T-cell (primary cell): ENCODE data around the gene UBE2D3. TPM values are rescaled to one million over a fixed set of nuclear protein-coding genes. Genes with fewer than 3 reads are reported as not detected.

Source experiments
- ATAC-seq, 4 experiments: fragments of 200-7000 bp in 3 of 4; fragments of 150-1000 bp in 1 of 4; cut with Tn5 transposase; replicated peaks in 1 of 4; 1 replicate in 3 of 4; 2 replicates in 1 of 4; pipeline ENCODE4 v1.10.0; 2021; ENCODE audit warnings: moderate library complexity in 3 of 4, mild to moderate bottlenecking in 2 of 4, moderate number of reproducible peaks in 1 of 4
- CTCF ChIA-PET, 2 donors: fragments of 300-600 bp; sonication (Branson Sonifier 250); formaldehyde crosslinking; loops; one replicate each; lab custom pipeline; 2022; ENCODE audit warnings: antibody characterized with exemption in 2 of 2; lab: Charles Lee
- POLR2A ChIA-PET, 2 donors: fragments of 300-600 bp; sonication (Branson Sonifier 250); formaldehyde crosslinking; loops; one replicate each; lab custom pipeline; 2022; ENCODE audit warnings: antibody characterized with exemption in 2 of 2; lab: Charles Lee
- DNase-seq, 35 experiments: peaks; one replicate each; pipeline versions ENCODE4 v3.0.0 to v3.0.0-alpha.2; 2013 to 2023
- H3K27ac ChIP-seq: one replicate; pipeline ENCODE4 v1.5.1; 2013; ENCODE audit warnings: low read length
- H3K27me3 ChIP-seq, 2 experiments: replicated peaks in 1 of 2; 1 replicate in 1 of 2; 2 replicates in 1 of 2; pipeline versions ENCODE4 v1.6.1 to v1.7.0; 2013; ENCODE audit warnings: low read length in 1 of 2, mixed read lengths in 1 of 2; ENCODE audit not compliant: control insufficient read depth in 2 of 2, insufficient read depth in 2 of 2; ENCODE audit errors: extremely low read depth in 1 of 2
- H3K36me3 ChIP-seq, 2 donors: 1 replicate in 1 of 2; 2 replicates in 1 of 2; pipeline versions ENCODE4 v1.6.1 to v1.7.0; 2013; ENCODE audit warnings: low read length in 1 of 2; ENCODE audit not compliant: control insufficient read depth in 2 of 2, insufficient read depth in 1 of 2; ENCODE audit errors: extremely low read depth in 1 of 2
- H3K4me1 ChIP-seq, 2 experiments: 1 replicate in 1 of 2; 2 replicates in 1 of 2; pipeline versions ENCODE4 v1.6.1 to v1.7.0; 2013; ENCODE audit warnings: low read length in 2 of 2, mixed read lengths in 1 of 2; ENCODE audit not compliant: insufficient read depth in 2 of 2, control insufficient read depth in 1 of 2; ENCODE audit errors: extremely low read depth in 1 of 2
- H3K4me3 ChIP-seq, 2 donors: 1 replicate in 1 of 2; 2 replicates in 1 of 2; pipeline versions ENCODE4 v1.5.1 to v1.7.0; 2013; ENCODE audit warnings: mild to moderate bottlenecking in 2 of 2, low read length in 1 of 2, moderate library complexity in 1 of 2; ENCODE audit not compliant: control insufficient read depth in 1 of 2; ENCODE audit errors: extremely low read depth in 1 of 2
- H3K9me3 ChIP-seq: 2 replicates; pipeline ENCODE4 v1.7.0; 2013
- H3K27ac Mint-ChIP-seq, 2 donors: one replicate each; pipeline ENCODE4 v1.8.0; 2020 to 2021; ENCODE audit warnings: mild to moderate bottlenecking in 2 of 2, mixed read lengths in 2 of 2
- H3K27me3 Mint-ChIP-seq, 2 donors: one replicate each; pipeline ENCODE4 v1.8.0; 2021 to 2022; ENCODE audit warnings: mixed read lengths in 2 of 2
- H3K36me3 Mint-ChIP-seq: one replicate; pipeline ENCODE4 v1.8.0; 2021; ENCODE audit warnings: mixed read lengths
- H3K4me1 Mint-ChIP-seq, 3 donors: one replicate each; pipeline ENCODE4 v1.8.0; 2020 to 2022; ENCODE audit warnings: mixed read lengths in 3 of 3, mild to moderate bottlenecking in 1 of 3
- H3K4me3 Mint-ChIP-seq, 3 donors: one replicate each; pipeline ENCODE4 v1.8.0; 2020 to 2022; ENCODE audit warnings: mild to moderate bottlenecking in 3 of 3, mixed read lengths in 3 of 3, moderate library complexity in 3 of 3
- H3K9me3 Mint-ChIP-seq, 3 donors: one replicate each; pipeline ENCODE4 v1.8.0; 2020 to 2022; ENCODE audit warnings: mixed read lengths in 3 of 3
- WGBS: methylation state at CpG from one replicate; pipeline ENCODE4 v1.1.5; 2013; ENCODE audit warnings: missing lambda C conversion rate; ENCODE audit not compliant: insufficient coverage; 5-methylcytosine and 5-hydroxymethylcytosine counted together
- total RNA-seq, 35 experiments: library from RNA in 6 of 35; stranded (reverse) in 6 of 35; fragments of 120-200 nt in 1 of 35; gene quantifications; one replicate each; pipeline versions ENCODE4 v1.2.1 to v1.2.4 and lab custom pipeline; 2013 to 2026

The UBE2D3 gene
- total RNA-seq, 5 donors from 2014 or later (not counting 1 experiment from before 2014, with no cell fraction given): 274 to 487 (median 289) TPM

GRCh38 chr4:102787096-102787881 is 40.1 kb downstream of the UBE2D3 start:
- ATAC-seq (peak in 1 of 4 experiments; percentile 10), DNase-seq (no peak)
- Histone ChIP-seq H3K36me3 (no peaks in the 10 kb centered on the region), H3K27ac (no peak overlapping the region), H3K4me3 (no peak overlapping the region), H3K4me1 (no peaks in the 10 kb centered on the region), H3K9me3 (no peaks in the 10 kb centered on the region), H3K27me3 (no peaks in the 10 kb centered on the region)
- no peak overlapping the region for H3K27ac Mint-ChIP-seq
- 100% methylated on average over 4 of the region's 7 CpGs for WGBS
- peaks cover 7 to 20% (median 15%) of the 10 kb centered on the region in 3 donors for H3K9me3 Mint-ChIP-seq
- no peak overlapping the region for H3K4me3 Mint-ChIP-seq
- peaks cover 6% of the 10 kb centered on the region for H3K36me3 Mint-ChIP-seq
- ChIA-PET CTCF (no interaction called here), POLR2A (interaction anchor here in 1 of 2 donors (0.9 kb wide), 1 partner anchor 16 kb away, joined by 3 read pairs; no protein-coding TSS in a partner anchor)
- peaks cover 15 to 17% (median 16%) of the 10 kb centered on the region in 3 donors for H3K4me1 Mint-ChIP-seq
- H3K27me3 Mint-ChIP-seq: no peaks in the 10 kb centered on the region

GRCh38 chr4:102786279-102786678 is 41.1 kb downstream of the UBE2D3 start:
- H3K9me3 Mint-ChIP-seq: peaks cover 4 to 17% (median 12%) of the 10 kb centered on the region in 3 donors
- DNase-seq (no peak), ATAC-seq (no peak)
- Histone ChIP-seq H3K4me1 (no peaks in the 10 kb centered on the region), H3K36me3 (no peaks in the 10 kb centered on the region), H3K27me3 (no peaks in the 10 kb centered on the region), H3K9me3 (no peaks in the 10 kb centered on the region), H3K27ac (no peak overlapping the region), H3K4me3 (no peak overlapping the region)
- H3K4me1 Mint-ChIP-seq: peaks cover 12 to 16% (median 14%) of the 10 kb centered on the region in 3 donors
- no peaks in the 10 kb centered on the region for H3K36me3 Mint-ChIP-seq
- ChIA-PET CTCF (no interaction called here), POLR2A (no interaction called here)
- H3K27me3 Mint-ChIP-seq: no peaks in the 10 kb centered on the region
- whole genome bisulfite sequencing: no CpG with 5 or more reads among the region's 1 CpG
- no peak overlapping the region for H3K4me3 Mint-ChIP-seq
- H3K27ac Mint-ChIP-seq: no peak overlapping the region

GRCh38 chr4:102783006-102783405 is 44.3 kb downstream of the UBE2D3 start:
- no CpG with 5 or more reads among the region's 2 CpGs for WGBS
- Mint-ChIP-seq H3K36me3 (no peaks in the 10 kb centered on the region), H3K9me3 (peaks cover 3 to 4% (median 4%) of the 10 kb centered on the region in 3 donors), H3K4me3 (no peak overlapping the region), H3K27me3 (no peaks in the 10 kb centered on the region), H3K4me1 (peaks cover 0 to 4% (median 3%) of the 10 kb centered on the region in 3 donors), H3K27ac (no peak overlapping the region)
- ChIA-PET CTCF (interaction anchor here (0.7 kb wide), 2 partner anchors 212 to 382 kb away, joined by 3 read pairs; no protein-coding TSS in a partner anchor), POLR2A (interaction anchor here (0.7 kb wide), 5 partner anchors 22 to 453 kb away, joined by 4 to 5 read pairs (median 4); partner anchors contain the start of gene MANBA (in 1 of the 2))
- no peaks in the 10 kb centered on the region for H3K4me1 ChIP-seq
- peaks cover 0 to 7% of the 10 kb centered on the region in 2 experiments for H3K27me3 ChIP-seq
- DNase-seq (no peak), ATAC-seq (no peak)
- H3K27ac ChIP-seq: no peak overlapping the region
- H3K4me3 ChIP-seq: no peak overlapping the region
- no peaks in the 10 kb centered on the region for H3K36me3 ChIP-seq
- no peaks in the 10 kb centered on the region for H3K9me3 ChIP-seq

GRCh38 chr4:102781570-102781969 is 45.8 kb downstream of the UBE2D3 start:
- POLR2A ChIA-PET: no interaction called here
- Histone ChIP-seq H3K27me3 (peaks cover 0 to 7% of the 10 kb centered on the region in 2 experiments), H3K4me1 (no peaks in the 10 kb centered on the region), H3K27ac (no peak overlapping the region), H3K4me3 (no peak overlapping the region), H3K36me3 (no peaks in the 10 kb centered on the region), H3K9me3 (no peaks in the 10 kb centered on the region)
- Mint-ChIP-seq H3K27me3 (peaks cover 0 to 4% of the 10 kb centered on the region in 2 donors), H3K27ac (no peak overlapping the region), H3K4me1 (no peaks in the 10 kb centered on the region), H3K36me3 (no peaks in the 10 kb centered on the region), H3K4me3 (no peak overlapping the region), H3K9me3 (no peaks in the 10 kb centered on the region)
- DNase-seq (no peak), ATAC-seq (no peak)
- WGBS: no CpG with 5 or more reads among the region's 1 CpG
- CTCF ChIA-PET: no interaction called here

GRCh38 chr4:102780476-102781144 is 46.7 kb downstream of the UBE2D3 start:
- H3K27ac ChIP-seq: no peak overlapping the region
- Mint-ChIP-seq H3K27me3 (peaks cover 0 to 4% of the 10 kb centered on the region in 2 donors), H3K27ac (no peak overlapping the region), H3K4me1 (no peaks in the 10 kb centered on the region), H3K36me3 (no peaks in the 10 kb centered on the region), H3K4me3 (no peak overlapping the region), H3K9me3 (no peaks in the 10 kb centered on the region)
- no peak overlapping the region for H3K4me3 ChIP-seq
- H3K27me3 ChIP-seq: peaks cover 0 to 7% of the 10 kb centered on the region in 2 experiments
- 89% methylated on average over 3 of the region's 5 CpGs for WGBS
- ATAC-seq: no peak
- H3K4me1 ChIP-seq: no peaks in the 10 kb centered on the region
- ChIA-PET CTCF (no interaction called here), POLR2A (no interaction called here)
- H3K9me3 ChIP-seq: no peaks in the 10 kb centered on the region
- H3K36me3 ChIP-seq: no peaks in the 10 kb centered on the region
- no peak for DNase-seq

- ATAC-seq (no peak), DNase-seq (no peak)
- Histone ChIP-seq H3K27ac (no peak overlapping the region), H3K4me1 (no peaks in the 10 kb centered on the region), H3K4me3 (no peak overlapping the region), H3K9me3 (no peaks in the 10 kb centered on the region), H3K36me3 (no peaks in the 10 kb centered on the region), H3K27me3 (peaks cover 0 to 7% of the 10 kb centered on the region in 2 experiments)
- Mint-ChIP-seq H3K4me3 (no peak overlapping the region), H3K27me3 (peaks cover 0 to 4% of the 10 kb centered on the region in 2 donors), H3K9me3 (no peaks in the 10 kb centered on the region), H3K4me1 (no peaks in the 10 kb centered on the region), H3K27ac (no peak overlapping the region), H3K36me3 (no peaks in the 10 kb centered on the region)
- 40% methylated on average over 1 of the region's 4 CpGs for WGBS
- ChIA-PET CTCF (no interaction called here), POLR2A (interaction anchor here in 1 of 2 donors (0.6 kb wide), 2 partner anchors 37 to 228 kb away, joined by 3 to 8 read pairs; no protein-coding TSS in a partner anchor)
Measured at GRCh38 chr4:102779204-102779603, 48.1 kb downstream of the UBE2D3 start.
